GM18861 (cell line): ENCODE results near the gene EIPR1.

Source experiments
- ATAC-seq: cut with Tn5 transposase; IDR thresholded peaks from one replicate; pipeline ENCODE4 v1.9.1; 2021; ENCODE audit not compliant: unreplicated experiment

EIPR1 gene

DNA sequence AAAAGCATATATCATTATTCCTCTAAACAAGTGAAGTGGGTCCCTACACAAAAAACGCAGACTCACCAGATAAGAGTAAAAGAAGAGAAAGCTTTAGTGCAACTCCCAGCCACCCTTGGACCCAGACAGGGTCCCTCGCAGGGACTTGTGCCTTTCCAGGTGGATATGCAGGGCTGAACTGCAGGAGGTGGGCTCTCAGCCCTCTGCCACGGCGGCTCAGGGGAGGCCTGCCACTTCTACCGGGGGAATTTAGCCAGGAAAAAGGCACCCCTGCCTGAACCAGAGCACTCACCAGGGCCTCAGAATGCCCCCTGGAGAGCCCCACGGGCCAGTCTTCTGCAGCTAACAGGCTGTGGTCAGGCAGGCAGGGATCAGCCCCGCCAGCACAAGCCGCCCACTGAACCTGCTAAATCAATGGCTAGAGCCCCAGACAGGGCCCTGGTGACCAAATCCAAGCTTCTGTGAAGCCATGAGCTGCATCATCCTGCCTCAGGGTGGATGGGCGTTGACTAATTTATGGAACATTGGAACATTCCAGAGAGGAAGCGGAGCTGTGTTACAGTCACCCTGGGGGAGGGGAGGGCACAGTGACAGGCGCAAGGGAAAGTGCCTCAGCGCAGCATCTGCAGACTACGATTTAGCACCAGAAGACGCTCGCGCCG lies 209.3 kb downstream of the EIPR1 start:
- no peak for ATAC-seq

DNA sequence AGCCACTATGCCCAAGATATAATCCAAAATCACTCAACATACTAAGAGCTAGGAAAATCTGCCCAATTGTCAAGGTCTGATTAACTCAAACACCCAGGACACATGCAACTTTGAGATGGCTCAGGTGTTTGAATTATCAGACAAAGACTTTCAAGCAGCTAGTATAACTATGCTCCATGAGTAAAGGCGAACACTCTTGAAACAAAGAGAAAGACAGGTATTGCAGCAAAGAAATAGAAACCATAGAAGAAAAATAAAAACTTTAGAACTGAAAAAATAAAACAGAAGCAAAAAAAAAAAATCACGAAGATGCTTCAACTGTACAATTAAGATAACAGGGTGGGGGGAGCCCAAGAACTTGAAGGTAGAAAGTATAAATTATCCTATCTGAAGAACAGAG lies 214.2 kb downstream of the EIPR1 start:
- no peak for ATAC-seq

DNA sequence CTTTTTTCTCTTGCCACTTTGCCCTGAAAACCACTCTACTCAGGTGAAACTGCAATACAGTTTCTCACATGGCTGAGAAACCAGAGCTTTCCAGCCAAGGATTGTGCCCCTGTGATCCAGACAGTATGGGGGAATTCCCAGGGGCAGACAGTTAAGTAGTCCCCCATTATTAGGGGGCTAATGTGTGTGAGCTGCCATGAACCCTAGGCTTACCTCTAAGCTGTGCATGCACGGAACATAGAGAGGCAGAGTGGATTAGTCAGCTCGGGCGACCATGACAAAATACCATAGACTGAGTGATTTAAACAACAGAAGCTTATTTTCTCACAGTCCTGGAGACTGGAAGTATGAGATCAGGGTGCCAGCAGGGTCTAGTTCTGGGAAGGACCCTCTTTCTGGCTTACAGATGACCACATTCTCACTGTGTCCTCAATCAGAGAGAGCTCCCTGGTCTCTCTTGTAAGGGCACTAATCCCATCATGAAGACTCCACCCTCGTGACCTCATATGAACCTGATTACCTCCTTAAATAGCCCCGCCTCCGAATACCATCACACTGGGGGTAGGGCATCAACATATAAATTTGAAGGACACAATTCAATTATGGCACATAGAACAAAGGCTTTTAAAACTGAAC lies 215.1 kb downstream of the EIPR1 start:
- no peak for ATAC-seq

DNA sequence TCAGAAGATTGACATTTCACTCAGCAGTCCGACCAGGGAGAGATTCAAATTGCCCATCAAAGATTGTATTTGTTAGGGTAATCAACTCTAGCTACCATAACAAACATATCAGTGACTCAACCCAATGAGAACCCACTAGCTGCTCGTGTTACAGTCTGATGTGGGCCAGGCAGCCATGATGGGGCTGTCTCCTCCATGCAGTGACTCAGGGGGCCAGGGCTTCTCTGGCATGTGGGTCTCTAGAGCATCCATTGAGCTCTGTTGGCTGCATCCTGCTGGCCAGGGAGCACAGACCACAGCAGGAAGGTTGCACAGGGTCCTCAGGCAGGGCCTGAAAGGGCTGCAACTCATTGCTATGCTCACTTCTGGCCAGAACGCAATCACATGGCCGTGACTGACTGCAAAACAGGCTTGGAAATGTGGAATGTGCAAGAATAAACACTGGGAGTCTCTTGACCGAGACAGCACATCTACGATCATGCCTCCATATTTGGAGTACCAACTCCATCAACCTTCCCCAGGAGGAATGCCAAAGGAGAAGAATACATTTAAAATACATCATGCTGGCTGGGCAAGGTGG lies 216.8 kb downstream of the EIPR1 start:
- ATAC-seq, result no peak

DNA sequence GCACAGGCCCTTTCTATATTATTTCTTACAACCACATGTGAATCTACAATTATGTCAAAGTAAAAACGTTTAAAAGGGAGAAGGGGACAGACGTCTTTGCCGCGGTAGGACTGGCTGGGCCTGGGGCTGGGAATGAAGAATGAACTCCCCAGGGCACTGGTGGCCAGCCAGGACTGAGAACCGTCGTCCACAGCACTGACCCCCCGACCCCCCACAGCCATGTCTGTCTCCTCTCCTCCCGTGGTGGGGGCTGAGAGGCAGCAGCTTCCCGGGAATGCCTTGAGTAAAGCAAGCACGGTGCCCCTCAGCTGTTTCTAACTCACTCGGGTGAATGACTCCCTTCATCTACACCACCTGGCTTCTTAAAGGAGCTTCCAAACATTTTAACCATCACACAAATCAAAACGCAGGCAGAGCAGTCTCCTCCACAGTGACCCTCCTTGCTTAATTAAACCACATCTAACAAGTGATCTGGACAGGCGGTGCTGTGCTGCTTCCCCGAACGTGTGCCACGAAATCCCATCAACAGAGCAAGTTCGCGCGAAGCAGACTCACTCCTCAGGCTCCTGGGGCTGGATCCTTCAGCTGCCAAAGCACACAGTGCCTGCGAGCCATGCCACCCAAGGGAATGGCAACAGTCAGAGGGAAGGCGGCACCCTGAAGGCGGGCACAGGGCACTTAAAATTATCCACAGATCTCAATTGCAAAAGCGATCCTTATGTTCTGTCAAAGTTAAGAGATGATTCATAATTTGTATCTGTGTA lies 217.7 kb downstream of the EIPR1 start:
- no peak for ATAC-seq

DNA sequence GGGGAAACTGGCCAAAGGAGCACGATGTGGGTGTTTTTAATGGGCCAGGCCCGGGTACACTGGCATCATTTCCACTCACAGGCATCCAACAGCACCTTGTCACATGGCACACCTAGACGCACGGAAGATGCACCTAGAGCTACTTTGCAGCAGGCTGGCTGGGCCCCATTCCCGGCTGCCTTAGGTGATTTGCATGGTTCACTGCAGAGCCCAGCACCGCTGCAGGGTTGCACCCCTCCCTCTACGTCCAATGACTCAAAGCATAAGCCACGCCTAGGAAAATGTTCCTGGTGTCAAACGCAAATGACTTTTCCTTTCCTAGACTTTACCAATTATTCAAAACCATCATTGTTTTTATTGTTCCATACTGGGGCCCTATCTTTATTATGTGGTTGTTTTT lies 222.9 kb downstream of the EIPR1 start:
- no peak for ATAC-seq

DNA sequence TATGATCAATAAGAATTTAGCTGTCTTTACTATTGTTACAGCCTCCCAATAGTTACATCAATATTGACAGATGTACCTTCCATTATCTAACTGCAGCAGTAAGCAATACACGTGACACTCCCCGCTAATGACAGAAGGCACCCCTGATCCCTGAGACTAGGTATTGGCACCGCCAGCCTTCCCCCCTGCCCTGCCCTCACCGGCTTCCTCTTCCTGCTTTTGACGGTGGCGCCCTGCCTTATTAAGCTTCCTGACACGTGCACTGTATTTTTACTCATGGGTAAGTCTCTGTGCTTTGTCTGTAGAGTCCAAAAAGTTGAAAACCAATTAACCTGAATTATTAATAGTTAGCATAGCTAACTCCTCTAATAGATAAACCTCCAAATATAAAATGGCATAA lies 223.5 kb downstream of the EIPR1 start:
- no peak for ATAC-seq

DNA sequence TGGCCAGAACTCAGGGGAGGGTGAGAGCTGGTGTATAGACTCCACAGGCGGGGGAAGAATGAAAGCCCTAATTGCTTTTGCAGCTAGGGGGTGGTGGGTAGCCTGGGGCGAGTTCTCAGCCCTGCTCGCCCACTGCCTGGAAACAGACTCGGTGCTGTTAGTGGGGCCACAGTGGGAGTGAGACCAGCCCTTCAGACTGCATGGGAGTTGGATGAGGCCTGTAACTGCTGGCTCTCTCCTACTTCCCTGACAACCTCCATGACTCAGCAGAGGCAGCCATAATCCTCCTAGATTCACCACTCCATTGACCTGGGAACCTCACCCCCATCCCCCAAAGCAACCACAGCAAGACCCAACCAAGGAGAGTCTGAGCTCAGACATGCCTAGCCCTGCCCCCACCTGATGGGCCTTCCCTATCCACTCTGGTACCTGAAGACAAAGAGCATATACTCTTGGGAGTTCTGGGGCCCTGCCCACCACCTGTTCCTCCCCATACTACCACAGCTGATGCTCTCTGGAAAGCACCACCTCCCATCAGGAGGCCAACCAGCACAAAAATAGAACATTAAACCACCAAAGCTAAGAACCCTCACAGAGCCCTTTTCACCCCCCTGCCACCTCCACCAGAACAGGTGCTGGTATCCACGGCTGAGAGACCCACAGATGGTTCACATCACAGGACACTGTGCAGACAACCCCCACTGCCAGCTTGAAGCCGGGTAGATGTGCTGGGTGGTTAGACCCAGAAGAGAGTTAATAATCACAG lies 226.3 kb downstream of the EIPR1 start:
- ATAC-seq, result peak; percentile 45

DNA sequence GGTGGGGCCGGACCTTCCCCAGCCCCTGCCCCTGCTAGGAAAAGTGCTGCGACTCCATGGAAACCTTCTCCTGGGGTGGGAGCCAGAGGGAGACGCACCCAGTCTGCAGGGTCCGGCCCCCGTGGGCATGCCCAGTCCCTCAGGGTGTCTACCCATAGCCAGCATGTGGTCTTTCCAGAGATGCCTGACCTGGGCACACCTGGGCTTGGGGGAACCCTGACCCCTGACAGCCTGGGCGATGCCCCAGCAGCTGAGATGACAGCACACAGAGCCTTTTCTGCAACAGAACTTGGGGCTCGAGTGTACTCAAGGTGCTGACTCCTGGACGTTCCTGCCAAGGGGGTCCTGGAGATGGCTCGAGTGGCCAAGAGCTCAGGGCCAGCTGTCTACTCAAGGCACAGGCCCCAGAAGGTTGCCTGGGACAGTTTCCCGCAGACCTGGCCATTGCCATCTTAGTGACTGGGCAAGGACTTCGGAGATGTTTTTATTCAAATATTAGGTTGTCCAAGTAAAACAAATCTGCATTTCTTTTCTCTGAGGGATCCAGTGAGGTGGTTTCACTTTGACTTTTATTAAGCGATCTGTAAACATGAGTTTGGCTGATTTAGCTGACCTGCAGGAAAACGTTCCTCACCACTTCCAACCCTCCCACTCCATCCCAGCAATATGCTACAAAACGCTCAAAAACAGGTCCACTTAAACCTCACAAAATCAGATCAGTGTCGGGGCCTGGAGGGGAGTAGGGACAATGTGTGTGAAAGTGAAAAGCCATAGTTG lies 228.0 kb downstream of the EIPR1 start:
- ATAC-seq, result no peak

DNA sequence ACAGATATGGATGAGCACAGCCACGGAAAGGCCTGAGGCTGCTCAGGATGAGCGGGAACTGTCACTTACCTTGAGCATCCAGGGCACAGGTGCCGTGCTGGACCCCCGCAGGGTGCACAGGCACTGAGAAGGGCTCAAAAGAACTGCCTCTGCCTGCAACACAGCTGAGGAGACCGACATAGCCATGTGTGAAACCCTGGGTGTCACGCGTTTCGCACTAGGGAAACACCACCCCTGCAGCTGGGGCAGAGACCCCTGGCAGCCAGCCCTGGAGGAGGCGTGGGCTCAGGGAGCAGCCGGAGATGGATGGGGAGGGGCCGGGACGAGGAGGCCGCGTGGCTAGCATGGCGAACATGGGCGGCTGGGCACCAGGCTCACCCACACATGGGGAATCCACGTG lies 228.9 kb downstream of the EIPR1 start:
- ATAC-seq, result no peak

DNA sequence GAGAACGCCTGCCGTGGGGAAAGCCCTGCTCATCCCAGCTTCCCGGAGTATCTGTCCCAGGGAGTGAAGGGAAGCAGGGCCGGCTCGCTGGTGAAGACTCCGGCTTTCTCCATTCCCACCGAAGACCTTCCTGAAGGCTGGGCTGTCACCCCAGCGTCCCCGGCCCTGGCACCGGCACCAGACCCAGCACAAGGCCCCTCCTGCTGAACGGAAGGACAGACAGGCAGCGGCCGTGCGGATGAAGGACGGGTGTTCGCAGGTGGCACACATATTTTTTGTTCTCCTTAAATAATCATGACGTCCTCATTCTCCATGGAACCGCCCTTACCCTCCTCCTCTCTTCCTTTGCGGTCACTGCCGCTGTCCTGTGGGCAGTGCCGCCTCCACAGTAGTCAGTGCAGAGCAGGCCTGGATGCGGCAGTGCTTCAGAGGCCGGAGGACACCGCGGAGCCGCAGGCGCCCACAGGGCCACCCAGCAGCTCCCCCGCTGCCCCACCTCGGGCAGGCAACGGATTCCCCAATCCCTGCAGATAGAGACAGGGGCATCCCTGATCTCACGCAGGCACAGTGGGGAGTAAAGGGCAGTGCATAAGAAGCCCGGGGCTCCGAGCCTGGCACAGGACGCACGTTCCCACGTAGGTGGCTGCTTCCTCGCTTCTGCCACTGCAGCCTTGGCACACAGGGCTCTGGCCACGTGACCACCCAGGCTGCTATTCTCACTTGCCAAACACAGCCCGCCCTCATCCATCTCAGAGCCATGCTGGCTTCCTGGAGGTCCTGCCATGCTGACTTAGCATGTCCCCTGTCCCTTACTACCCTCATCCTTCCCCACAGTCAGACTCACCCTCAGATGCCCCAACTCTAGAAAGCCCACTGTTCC lies 229.7 kb downstream of the EIPR1 start:
- ATAC-seq, result no peak

DNA sequence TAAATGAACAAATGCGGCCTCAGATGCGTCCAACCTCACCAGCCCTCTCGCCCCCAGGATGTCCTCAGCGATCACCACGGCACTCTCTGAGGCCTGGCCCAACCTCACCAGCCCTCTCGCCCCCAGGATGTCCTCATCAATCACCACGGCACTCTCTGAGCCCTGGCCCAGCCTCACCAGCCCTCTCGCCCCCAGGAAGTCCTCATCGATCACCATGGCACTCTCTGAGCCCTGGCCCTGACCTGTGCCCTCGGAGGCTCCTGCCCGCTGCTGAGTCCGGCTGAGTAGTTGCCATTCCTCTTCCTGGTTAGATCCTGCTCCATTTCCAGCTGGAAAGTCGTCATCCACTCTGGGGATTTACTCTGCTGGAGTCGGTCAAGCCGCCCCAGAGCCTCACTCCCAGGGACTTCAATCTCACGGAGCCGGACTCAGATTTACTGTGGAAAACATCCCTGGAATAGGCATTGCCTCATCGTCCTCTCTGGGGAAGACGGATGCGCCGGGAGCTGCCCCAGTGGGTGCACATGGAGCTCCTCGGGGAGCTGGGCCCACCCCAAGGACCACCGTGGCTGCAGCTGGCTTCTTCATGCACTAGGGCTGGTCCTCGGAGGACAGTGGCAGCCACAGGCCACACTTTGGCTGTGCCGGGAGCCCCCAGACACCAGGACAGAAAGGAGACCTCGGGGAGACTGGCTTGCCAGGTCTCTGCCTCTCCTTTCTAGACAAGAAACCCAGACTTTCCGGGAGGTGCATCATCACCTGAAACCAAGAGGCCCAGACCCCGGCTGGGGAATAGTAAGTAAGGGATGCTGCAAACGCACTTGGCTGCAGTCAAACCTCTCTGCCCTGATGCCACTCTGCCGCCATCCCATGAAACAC lies 230.6 kb downstream of the EIPR1 start:
- ATAC-seq, result no peak

DNA sequence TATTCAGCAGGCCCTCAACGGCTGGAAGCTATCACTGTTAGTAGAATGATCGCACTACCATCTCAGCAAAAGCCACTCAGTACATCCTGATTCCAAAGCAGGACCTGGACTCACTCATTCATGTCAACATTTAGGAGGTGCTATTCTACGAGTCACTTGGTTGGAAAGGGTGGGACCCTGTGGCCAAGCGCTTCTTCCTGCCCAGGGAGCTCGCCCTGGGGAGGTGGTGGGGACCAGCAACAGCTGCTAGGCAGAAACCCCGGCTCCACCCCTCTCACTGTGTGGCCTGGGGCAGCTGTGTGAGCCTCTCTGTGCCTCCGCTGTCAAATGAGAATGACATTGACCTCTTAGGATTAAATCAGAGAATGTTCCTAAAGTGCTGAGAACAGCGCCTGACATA lies 231.4 kb downstream of the EIPR1 start:
- no peak for ATAC-seq

DNA sequence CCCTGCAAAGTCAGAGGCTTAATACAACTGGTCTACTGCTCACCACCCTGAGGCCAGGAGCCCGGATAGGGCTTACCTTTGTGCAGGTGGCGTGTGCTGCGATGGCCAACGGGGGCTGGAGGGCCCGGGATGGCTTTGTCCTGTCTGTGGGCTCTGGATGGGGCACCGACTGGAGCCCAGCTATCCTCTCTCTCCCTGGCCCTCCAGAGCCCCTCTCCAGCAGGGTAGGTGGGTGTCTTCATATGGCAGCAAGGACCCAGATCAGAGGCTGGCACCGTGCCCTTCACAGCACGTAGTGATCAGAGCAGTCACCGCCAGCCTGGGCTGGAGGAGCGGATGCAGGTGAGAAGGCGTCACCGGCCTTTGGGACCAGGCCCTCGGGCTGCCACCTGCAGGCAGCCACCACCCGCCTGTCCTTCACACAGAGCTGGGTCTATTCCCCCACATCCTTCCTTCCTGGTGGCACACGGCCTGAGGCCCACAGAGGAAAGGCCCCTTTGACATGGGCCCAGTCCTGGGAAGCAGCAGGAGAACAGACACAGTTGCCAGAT lies 232.1 kb downstream of the EIPR1 start:
- no peak for ATAC-seq

DNA sequence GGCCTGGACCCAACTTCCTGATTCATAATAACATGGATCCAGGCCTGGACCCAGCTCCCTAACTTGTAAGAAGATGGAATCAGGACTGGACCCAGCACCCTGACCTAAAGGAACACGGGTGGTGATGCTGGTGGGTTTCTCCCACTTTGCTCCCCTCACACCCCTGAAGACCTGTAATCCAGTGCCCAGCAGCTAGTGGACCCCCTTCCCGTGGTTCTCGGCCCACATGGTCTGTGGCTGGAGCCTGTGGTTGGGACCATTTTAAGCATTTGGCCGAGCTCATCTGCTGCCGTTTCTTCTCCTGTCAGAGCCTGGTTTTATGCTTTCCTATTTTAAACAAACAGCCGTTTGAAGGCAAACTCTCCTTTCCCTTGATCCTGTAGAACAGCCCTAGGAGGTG lies 232.8 kb downstream of the EIPR1 start:
- ATAC-seq, result no peak

DNA sequence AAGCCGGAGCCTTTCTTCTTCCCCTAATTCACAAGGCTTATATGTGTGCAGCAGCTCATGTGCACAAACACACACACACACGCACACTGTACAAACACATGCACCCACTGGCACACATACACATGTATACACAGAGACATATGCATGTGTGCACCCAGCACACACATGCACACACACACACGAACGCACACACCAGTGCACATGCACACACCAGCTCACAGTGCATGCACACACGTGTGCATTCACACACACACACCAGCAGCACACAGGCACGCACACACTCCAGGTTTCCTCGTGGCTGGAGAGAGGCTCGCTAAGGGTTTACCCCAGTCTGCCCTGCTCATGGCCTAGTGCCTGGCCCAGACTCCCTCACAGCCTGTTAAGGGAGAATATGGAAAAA lies 234.0 kb downstream of the EIPR1 start:
- no peak for ATAC-seq

DNA sequence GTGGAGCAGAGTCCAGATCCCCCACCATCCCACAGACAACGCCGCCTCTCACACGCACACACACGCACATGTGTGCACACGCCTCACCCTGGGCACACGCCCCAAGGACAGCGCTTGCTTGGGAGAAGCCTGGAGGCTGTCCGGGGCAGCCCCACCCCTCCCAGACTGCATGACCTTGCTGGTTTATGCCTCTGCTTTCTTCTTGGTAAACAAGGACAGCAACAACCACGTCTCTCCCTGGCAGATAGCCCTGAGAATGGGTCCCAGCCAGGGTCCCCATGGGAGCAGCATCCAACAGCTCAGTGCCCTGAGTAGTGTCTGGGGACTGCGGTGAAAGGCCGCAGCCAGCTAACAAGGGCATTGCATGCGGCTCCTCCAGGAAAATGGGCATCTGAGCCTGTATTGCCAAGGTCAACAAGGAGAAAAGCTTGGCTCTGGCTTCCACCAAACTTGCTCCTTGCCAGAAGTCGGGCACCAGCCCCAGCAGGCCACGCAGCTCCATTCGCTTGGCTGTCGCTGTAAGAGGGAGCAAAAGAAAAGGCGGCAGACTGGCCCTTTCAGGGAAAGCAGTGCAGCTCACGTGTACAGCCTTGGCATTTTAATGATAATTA lies 234.6 kb downstream of the EIPR1 start:
- no peak for ATAC-seq

DNA sequence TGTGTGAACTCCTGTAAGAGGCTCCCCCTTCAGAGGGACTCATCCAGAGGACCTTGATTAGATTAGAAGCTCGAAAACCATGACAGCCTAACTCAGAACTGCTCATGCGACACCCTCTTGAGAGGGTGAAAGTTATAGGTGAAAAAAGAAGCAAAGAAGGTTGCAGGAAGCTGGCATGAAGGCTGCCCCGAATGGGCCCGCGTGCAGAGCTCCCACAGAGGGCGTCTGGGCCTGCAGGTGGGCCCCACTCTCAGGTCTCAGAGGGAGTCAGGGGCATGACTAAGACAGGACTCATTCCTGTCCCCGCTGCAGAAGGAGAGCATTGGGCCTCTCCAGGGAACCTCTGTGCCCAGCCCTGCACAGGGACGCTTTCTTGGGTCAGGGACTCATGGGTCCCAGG lies 235.4 kb downstream of the EIPR1 start:
- peak; percentile 53 for ATAC-seq
